HG02571 (cell line): ENCODE results near the gene MYOZ3.

Experiments used
- ATAC-seq: cut with Tn5 transposase; IDR thresholded peaks from one replicate; pipeline ENCODE4 v1.9.1; 2021; ENCODE audit warnings: mild to moderate bottlenecking, moderate library complexity; ENCODE audit not compliant: unreplicated experiment

The MYOZ3 gene

GRCh38 chr5:150658699-150659265, 2.3 kb upstream of the MYOZ3 start:
- ATAC-seq: no peak

- ATAC-seq: no peak
Measured at GRCh38 chr5:150659360-150660107, 1.5 kb upstream of the MYOZ3 start.

- ATAC-seq: no peak
Measured at GRCh38 chr5:150660108-150660831, 781 bp upstream of the MYOZ3 start.

- ATAC-seq: no peak
Measured at GRCh38 chr5:150661821-150662596, 958 bp downstream of the MYOZ3 start.

DNA sequence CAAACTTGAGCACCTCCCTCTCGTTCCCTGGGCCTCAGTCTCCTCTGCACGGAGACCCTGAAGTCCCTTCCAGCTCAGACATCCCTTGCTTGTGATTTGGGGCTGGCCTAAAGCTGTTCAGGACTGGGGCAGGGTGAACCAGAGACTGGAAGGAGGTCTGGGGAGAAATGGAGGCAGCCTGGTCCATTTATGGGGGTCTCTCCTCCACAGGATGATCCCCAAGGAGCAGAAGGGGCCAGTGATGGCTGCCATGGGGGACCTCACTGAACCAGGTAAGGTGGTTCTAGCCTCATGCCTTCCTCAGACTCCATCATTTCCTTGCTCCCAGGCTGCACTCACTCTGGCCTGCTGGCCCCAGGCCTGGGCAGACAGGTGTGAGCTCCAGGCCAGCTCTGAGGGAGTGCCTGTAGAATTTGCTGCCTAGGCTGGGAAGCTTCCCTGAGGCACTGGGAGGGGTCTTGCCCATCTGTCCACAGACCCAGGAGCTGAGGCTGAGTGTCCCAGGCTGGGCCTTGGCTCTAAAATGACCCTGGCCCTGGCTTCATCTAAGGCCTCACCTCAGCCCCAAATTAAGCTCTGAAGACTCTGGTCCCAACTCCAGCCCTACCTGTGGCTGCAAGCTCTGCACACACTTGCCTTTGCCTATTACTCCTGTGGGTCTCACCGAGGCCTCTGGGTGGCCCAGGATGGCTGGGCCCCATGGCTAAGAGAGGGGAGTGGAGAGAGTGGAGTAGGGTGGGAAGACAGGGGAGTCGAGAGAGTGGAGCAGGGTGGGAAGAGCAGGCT, 1.9 kb downstream of the MYOZ3 start:
- no peak for ATAC-seq

GRCh38 chr5:150663936-150664335, 2.9 kb downstream of the MYOZ3 start:
- ATAC-seq: no peak

DNA sequence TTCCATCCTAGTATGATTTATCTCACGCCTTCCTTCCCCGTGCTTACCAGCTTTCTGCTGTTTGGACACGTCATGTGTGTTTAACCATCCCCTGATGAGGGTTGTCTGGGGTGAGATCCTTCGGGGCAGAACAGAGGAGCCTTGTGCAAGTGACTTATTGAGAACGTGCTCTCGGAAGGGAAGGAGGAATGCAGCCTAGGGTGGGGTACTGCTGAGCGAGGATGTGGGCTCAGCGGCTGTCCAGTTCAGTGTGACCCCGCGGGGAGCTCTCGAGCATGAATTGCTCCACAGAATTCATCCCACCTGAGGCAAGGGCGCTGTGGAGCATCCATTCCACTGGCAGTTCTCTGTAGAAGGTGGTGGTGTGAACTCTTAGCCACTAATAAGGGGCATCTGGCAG, 4.0 kb downstream of the MYOZ3 start:
- ATAC-seq: no peak

- no peak for ATAC-seq
Measured at GRCh38 chr5:150670275-150670947, 9.4 kb downstream of the MYOZ3 start.

DNA sequence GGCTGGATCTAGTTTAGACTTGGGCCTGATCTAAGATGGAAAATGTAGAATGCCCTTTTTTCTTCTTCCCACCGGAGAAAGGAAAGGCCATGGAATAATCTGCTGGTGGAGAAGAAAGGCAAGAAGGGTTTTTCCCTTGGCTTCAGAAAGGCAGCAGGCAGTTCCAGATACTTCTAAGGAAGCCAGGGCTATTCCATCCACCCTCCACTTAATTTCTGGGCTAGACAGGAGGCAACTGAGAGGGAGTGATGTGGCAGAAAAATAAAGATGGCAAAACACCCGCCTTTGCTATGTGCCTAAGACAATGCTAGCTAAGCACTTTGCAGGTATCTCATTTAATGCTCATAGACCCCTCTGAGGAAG, 9.9 kb downstream of the MYOZ3 start:
- no peak for ATAC-seq

- no peak for ATAC-seq
Measured at GRCh38 chr5:150671509-150672236, 10.6 kb downstream of the MYOZ3 start.

- no peak for ATAC-seq
Measured at GRCh38 chr5:150672237-150672883, 11.3 kb downstream of the MYOZ3 start.

DNA sequence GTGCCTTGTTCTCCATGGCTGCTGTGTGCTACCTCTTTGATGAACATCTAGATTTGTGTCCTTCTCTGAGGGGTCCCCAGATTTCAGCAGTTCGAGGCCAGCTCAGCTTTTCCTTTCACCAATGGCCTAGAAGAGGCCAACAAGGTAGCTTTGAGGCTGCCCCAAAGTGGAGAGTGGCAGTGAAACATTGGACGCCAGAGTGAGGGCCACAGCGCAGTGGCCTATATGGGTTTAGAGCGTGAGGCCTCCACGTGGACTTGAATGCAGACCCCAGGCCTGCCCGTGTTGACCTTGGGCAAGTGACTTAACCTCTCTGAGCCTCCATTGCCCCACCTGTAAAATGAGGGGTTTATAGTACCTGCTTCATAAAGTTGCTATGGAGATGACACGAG, 11.8 kb downstream of the MYOZ3 start:
- ATAC-seq: no peak

- no peak for ATAC-seq
Measured at GRCh38 chr5:150674341-150674821, 13.3 kb downstream of the MYOZ3 start.

DNA sequence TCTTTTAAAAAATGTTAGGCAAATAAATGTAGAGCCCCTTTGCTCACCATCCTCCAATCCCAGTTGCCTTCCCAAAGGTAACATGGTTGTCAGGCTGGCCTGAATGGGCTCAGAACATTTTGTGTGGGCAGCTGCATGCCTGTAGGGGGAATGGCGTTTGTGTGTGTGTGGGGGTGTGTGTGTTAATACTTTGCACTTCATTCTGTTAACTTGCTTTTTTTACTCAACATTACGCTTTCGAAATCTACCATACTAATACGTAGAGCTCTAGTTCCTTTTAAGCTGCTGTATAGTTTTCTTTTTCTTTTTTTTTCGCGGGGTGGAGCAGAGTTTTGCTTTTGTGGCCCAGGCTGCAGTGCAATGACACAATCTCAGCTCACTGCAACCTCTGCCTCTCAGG, 14.0 kb downstream of the MYOZ3 start:
- ATAC-seq: no peak

- no peak for ATAC-seq
Measured at GRCh38 chr5:150676578-150676977, 15.5 kb downstream of the MYOZ3 start.

GRCh38 chr5:150689120-150689519, 28.1 kb downstream of the MYOZ3 start:
- no peak for ATAC-seq

- no peak for ATAC-seq
Measured at GRCh38 chr5:150690760-150691159, 29.7 kb downstream of the MYOZ3 start.

DNA sequence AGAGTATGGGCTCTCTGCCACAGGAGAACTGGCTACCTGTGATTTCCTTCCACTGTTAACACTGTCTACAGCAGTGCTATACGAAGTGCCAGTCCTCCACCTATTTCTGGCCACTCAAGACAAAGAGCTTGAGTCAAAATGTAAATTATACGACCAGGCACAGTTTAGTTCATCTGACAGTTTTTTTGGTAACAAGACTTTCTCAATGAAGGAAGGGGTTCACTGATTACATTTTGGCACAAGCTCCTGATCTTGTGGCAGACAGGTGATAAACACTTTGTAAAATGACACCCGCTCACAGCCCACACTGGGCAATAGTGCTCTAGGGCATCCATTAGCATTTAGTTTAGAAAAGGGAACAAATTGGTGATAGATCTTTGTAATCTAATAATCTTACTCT, 31.2 kb downstream of the MYOZ3 start:
- no peak for ATAC-seq

DNA sequence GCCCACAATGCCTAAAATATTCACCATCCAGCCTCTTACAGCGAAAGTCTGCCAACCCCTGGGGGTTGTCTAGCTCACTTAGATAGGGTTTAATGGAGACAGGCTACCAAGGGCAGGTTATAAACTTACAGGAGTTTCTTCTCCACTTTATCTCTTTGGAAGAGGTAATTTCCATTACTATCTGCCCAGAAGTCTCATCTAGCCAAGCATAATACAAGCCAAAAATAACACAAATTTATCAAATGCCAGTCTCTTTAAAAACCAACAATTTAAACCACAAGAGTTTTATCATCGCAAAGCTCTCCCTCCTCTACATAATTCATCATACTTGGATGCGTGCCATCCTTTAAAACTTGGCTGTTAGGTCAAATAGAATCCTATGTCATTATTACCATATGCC, 33.6 kb downstream of the MYOZ3 start:
- no peak for ATAC-seq
